Spleen (tissue), 11 donors: ENCODE results near the gene PRKCA. TPM values are rescaled to one million over a fixed set of nuclear protein-coding genes. Genes with fewer than 3 reads are reported as not detected.

Experiments used
- DNase-seq: peaks from one replicate; pipeline ENCODE4 v3.0.0-alpha.2; 2020
- H3K27ac ChIP-seq, 8 donors: fragments of 200-600 bp; sonication (generic) in 7 of 8; 1 replicate in 4 of 8; 2 replicates in 4 of 8; pipeline versions ENCODE4 v1.5.0 to v1.8.0; 2016 to 2021; ENCODE audit warnings: inconsistent platforms in 4 of 8, mild to moderate bottlenecking in 4 of 8, moderate library complexity in 1 of 8
- H3K27me3 ChIP-seq, 7 donors: fragments of 200-600 bp; sonication (generic) in 6 of 7; replicated peaks in 1 of 7; 1 replicate in 4 of 7; 2 replicates in 3 of 7; pipeline versions ENCODE4 v1.5.0 to v1.8.0; 2016 to 2021; ENCODE audit warnings: inconsistent platforms in 3 of 7, mild to moderate bottlenecking in 1 of 7
- H3K36me3 ChIP-seq, 6 donors: fragments of 200-600 bp; sonication (generic) in 5 of 6; 1 replicate in 4 of 6; 2 replicates in 2 of 6; pipeline versions ENCODE4 v1.5.0 to v1.8.0; 2016 to 2021; ENCODE audit warnings: inconsistent platforms in 2 of 6
- H3K4me1 ChIP-seq, 6 donors: fragments of 200-600 bp; sonication (generic) in 5 of 6; 1 replicate in 3 of 6; 2 replicates in 3 of 6; pipeline versions ENCODE4 v1.5.0 to v1.8.0; 2016 to 2021; ENCODE audit warnings: inconsistent platforms in 3 of 6
- H3K4me3 ChIP-seq, 8 donors: fragments of 200-600 bp; sonication (generic) in 7 of 8; 1 replicate in 4 of 8; 2 replicates in 4 of 8; pipeline versions ENCODE4 v1.5.0 to v1.8.0; 2016 to 2021; ENCODE audit warnings: inconsistent platforms in 4 of 8, mild to moderate bottlenecking in 4 of 8, moderate library complexity in 2 of 8
- H3K9me3 ChIP-seq, 8 donors: fragments of 200-600 bp; sonication (generic) in 7 of 8; 1 replicate in 4 of 8; 2 replicates in 4 of 8; pipeline versions ENCODE4 v1.5.0 to v1.8.0; 2016 to 2021; ENCODE audit warnings: inconsistent platforms in 4 of 8
- CTCF ChIP-seq, 11 experiments: fragments of 200-600 bp in 7 of 11; fragments of 450-650 bp in 4 of 11; sonication (generic) in 4 of 11; IDR thresholded peaks in 8 of 11; conservative IDR thresholded peaks in 3 of 11; 1 replicate in 7 of 11; 2 replicates in 4 of 11; pipeline versions ENCODE4 v1.4.0 to v1.8.0; 2016 to 2021; ENCODE audit warnings: antibody characterized with exemption in 11 of 11, inconsistent platforms in 4 of 11, mild to moderate bottlenecking in 1 of 11
- POLR2A ChIP-seq, 3 donors: fragments of 450-650 bp; IDR thresholded peaks; one replicate each; pipeline ENCODE4 v1.5.1; 2017; ENCODE audit warnings: antibody characterized with exemption in 3 of 3, mild to moderate bottlenecking in 1 of 3
- POLR2AphosphoS5 ChIP-seq, 3 donors: sonication (generic); formaldehyde crosslinking; IDR thresholded peaks; one replicate each; pipeline ENCODE4 v1.5.1; 2017; ENCODE audit warnings: antibody characterized with exemption in 3 of 3
- WGBS, 5 donors: extraction: QIAGEN DNeasy Blood & Tissue Kit in 3 of 5; methylation state at CpG; one replicate each; pipeline versions ENCODE4 v1.1.5 to v1.1.7; 2013 to 2018; 5-methylcytosine and 5-hydroxymethylcytosine counted together
- intact Hi-C: fragments of 100-400 bp; cut with DNase I; formaldehyde crosslinking; loops from one replicate; pipeline ENCODE4 v1.15.0; 2023; ENCODE audit warnings: low total_unique reads
- polyA plus RNA-seq, 3 donors: library from polyadenylated mRNA; stranded (reverse); fragments of 200-250 nt; gene quantifications; one replicate each; pipeline ENCODE4 v1.2.1, GENCODE V29; 2013
- total RNA-seq, 7 donors: library from RNA; depleted of rRNA in 3 of 7; stranded (reverse); fragments of >200 nt in 3 of 7; fragmentation: NEBNext Ultra II Directional in 4 of 7; extraction: Animal tissue kit (Norgen Biotek cat#: 25700) in 4 of 7; gene quantifications; one replicate each; pipeline versions ENCODE4 v1.1.0 to v1.2.1, GENCODE V29; 2016 to 2021
- donor health status: healthy with polysubstance abuse.
- donor health status: DM: no; HTN: no; CAD: no; lungs with moderate emphysema.
- donor health status: DM: no; HTN: no; CAD: no.
- donor health status: Bipolar disorder and iron deficiency.
- donor health status: healthy.
- donor health status: DM: no; HTN: no; CAD: no.
- donor health status: DM: yes; HTN: yes; CAD: no.

Gene PRKCA
- total and polyA plus RNA-seq, 10 donors = 1.7 to 59.7 (median 31.2) TPM

DNA sequence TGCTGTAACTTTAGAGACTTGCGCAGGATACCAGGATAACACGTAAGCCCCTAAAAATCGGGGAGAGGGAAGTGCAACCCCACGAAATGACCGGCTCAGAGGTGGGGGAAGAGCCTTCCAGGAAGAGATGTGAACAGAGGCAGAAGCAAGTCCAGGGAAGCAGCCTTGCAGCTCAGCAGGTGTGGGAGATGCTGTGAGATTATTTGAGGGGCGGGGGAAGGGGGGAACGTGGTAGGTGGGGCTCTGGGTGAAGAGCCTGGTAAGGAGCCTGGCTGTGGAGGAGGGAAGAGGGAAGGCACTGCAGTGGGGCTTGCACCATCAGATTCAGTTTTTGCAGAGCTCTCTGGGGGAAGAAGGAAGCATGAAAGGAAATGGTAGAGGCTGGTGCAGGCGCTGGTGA is 437.1 kb downstream of the PRKCA start:
- 66 to 78% (median 70%) methylated on average over 8 of the region's 8 CpGs for WGBS, 5 donors
- TF ChIP-seq POLR2AphosphoS5 (IDR thresholded peaks at IDR 0.05) (no peak), POLR2A (IDR thresholded peaks at IDR 0.05) (no peak), CTCF (IDR thresholded peaks at IDR 0.05 in 8 of 11, conservative IDR thresholded peaks at IDR 0.05 in 3 of 11) (no peak)
- Histone ChIP-seq H3K27me3 (no peaks in the 10 kb centered on the region), H3K4me3 (no peak overlapping the region), H3K27ac (no peak overlapping the region), H3K4me1 (no peaks in the 10 kb centered on the region), H3K36me3 (peaks cover 0 to 90% (median 25%) of the 10 kb centered on the region in 6 donors), H3K9me3 (no peaks in the 10 kb centered on the region)
- no peak for DNase-seq
- intact Hi-C loops = no loop called here

GRCh38 chr17:66740226-66740625 is 437.8 kb downstream of the PRKCA start:
- DNase-seq = no peak
- 80 to 87% (median 83%) methylated on average over 5 of the region's 5 CpGs for WGBS, 5 donors
- Histone ChIP-seq H3K4me1 (no peaks in the 10 kb centered on the region), H3K9me3 (no peaks in the 10 kb centered on the region), H3K27me3 (no peaks in the 10 kb centered on the region), H3K36me3 (peaks cover 0 to 90% (median 25%) of the 10 kb centered on the region in 6 donors), H3K4me3 (no peak overlapping the region), H3K27ac (no peak overlapping the region)
- TF ChIP-seq CTCF (IDR thresholded peaks at IDR 0.05 in 8 of 11, conservative IDR thresholded peaks at IDR 0.05 in 3 of 11) (no peak), POLR2AphosphoS5 (IDR thresholded peaks at IDR 0.05) (no peak), POLR2A (IDR thresholded peaks at IDR 0.05) (no peak)
- intact Hi-C loops = no loop called here

DNA sequence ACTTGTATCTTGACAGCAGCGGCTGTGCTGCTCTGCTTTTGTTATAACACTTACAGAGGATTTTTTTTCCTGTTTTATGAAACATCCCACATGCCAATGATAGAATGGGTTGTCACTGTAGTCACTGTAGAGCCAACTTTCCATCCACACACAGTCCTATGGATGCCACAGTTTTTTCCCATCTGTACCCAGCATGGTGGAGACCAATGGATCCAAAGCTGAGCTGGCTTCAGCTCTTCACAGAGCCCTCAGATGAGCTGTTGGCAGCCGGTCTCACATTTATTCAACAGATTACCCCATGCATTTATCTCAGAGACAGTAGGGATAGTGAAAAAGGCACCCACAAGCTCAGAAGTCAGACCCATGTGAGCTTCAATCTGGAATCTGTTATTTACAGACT is 441.1 kb downstream of the PRKCA start:
- Histone ChIP-seq H3K4me3 (no peak overlapping the region), H3K4me1 (no peaks in the 10 kb centered on the region), H3K27ac (no peak overlapping the region), H3K27me3 (no peaks in the 10 kb centered on the region), H3K36me3 (peaks cover 0 to 84% (median 22%) of the 10 kb centered on the region in 6 donors), H3K9me3 (no peaks in the 10 kb centered on the region)
- intact Hi-C loops = no loop called here
- WGBS, 5 donors = 93 to 98% (median 96%) methylated on average over 2 of the region's 2 CpGs
- no peak for DNase-seq
- no peak for TF ChIP-seq CTCF (IDR thresholded peaks at IDR 0.05 in 8 of 11, conservative IDR thresholded peaks at IDR 0.05 in 3 of 11)
- TF ChIP-seq POLR2AphosphoS5 (IDR thresholded peaks at IDR 0.05) = no peak
- TF ChIP-seq POLR2A (IDR thresholded peaks at IDR 0.05) = no peak

DNA sequence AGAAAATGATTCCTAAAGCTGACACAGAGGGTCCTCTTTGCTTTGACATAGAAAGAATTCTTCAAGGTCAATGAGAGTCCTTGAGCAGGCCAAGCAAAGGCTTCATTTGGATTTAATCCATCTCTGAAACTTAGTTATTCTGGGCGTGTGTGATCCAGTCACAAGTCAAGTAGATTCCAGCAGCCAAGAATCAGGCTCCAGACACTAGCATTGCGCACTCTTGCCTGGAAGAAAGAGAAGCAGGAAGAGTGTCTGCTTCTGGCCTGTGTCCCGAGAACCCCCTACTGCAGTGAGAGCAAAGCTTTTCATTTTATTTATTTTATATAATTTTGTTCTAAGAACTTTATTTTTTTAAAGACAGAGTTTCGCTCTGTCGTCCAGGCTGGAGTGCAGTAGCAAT is 444.3 kb downstream of the PRKCA start:
- DNase-seq = no peak
- 82 to 91% (median 87%) methylated on average over 5 of the region's 5 CpGs for whole genome bisulfite sequencing, 5 donors

More for the DNA sequence above, 444.3 kb downstream of the PRKCA start:
- peaks cover 0 to 86% (median 18%) of the 10 kb centered on the region in 6 donors for H3K36me3 ChIP-seq
- no peak for TF ChIP-seq POLR2AphosphoS5 (IDR thresholded peaks at IDR 0.05)
- no peak for TF ChIP-seq CTCF (IDR thresholded peaks at IDR 0.05 in 8 of 11, conservative IDR thresholded peaks at IDR 0.05 in 3 of 11)
- no peak for TF ChIP-seq POLR2A (IDR thresholded peaks at IDR 0.05)
- H3K27ac ChIP-seq = no peak overlapping the region
- no peaks in the 10 kb centered on the region for H3K4me1 ChIP-seq
- intact Hi-C loops = no loop called here
- H3K9me3 ChIP-seq = no peaks in the 10 kb centered on the region
- H3K4me3 ChIP-seq = no peak overlapping the region
- no peaks in the 10 kb centered on the region for H3K27me3 ChIP-seq
